Subcutaneous abdominal adipose tissue (tissue), 5 donors: ENCODE results near the gene EYS.

Experiments used
- H3K27ac ChIP-seq: one replicate; pipeline ENCODE4 v1.7.0; 2013; ENCODE audit warnings: low read depth, mild to moderate bottlenecking, inconsistent platforms, low read length, moderate library complexity
- H3K27me3 ChIP-seq, 5 donors: one replicate each; pipeline ENCODE4 v1.7.0; 2013; ENCODE audit warnings: low read length in 5 of 5, inconsistent platforms in 1 of 5; ENCODE audit not compliant: control insufficient read depth in 5 of 5, insufficient read depth in 4 of 5
- H3K36me3 ChIP-seq, 5 donors: one replicate each; pipeline ENCODE4 v1.7.0; 2013; ENCODE audit warnings: low read length in 5 of 5; ENCODE audit not compliant: control insufficient read depth in 5 of 5, insufficient read depth in 5 of 5
- H3K4me1 ChIP-seq, 5 donors: one replicate each; pipeline ENCODE4 v1.7.0; 2013; ENCODE audit warnings: low read length in 5 of 5, mild to moderate bottlenecking in 3 of 5, moderate library complexity in 1 of 5; ENCODE audit not compliant: control insufficient read depth in 5 of 5, insufficient read depth in 5 of 5
- H3K4me3 ChIP-seq, 5 donors: one replicate each; pipeline ENCODE4 v1.7.0; 2013; ENCODE audit warnings: low read length in 5 of 5, low read depth in 1 of 5
- H3K9ac ChIP-seq, 5 donors: one replicate each; pipeline ENCODE4 v1.7.0; 2013; ENCODE audit warnings: low read length in 5 of 5, mild to moderate bottlenecking in 4 of 5, moderate library complexity in 3 of 5
- H3K9me3 ChIP-seq, 5 donors: one replicate each; pipeline ENCODE4 v1.7.0; 2013; ENCODE audit warnings: low read length in 5 of 5; ENCODE audit not compliant: control insufficient read depth in 5 of 5
- donor health status: healthy.
- donor health status: healthy.
- donor health status: healthy.
- donor health status: healthy.
- donor health status: healthy.

EYS gene

DNA sequence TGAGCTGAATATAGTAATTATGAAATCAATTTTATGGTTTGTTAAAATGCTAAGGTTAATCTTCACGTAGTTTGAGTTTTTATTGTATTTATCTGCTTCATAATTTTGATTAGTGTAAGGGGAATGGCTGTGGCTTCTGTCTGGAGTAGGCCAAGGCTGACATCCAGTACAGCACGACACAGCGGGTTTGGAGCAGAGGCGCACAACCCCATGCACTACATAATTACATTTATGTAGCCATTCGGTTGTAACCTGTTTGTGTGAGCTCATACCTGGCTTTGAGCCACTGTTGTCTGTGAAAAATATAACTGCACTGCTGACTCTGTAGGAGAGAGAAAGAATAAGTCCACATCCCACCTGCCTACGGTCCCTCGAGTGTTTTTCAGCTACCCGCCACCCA is 615.5 kb downstream of the EYS start:
- no peak overlapping the region for H3K27ac ChIP-seq
- H3K9ac ChIP-seq = no peak overlapping the region
- no peak overlapping the region for H3K4me3 ChIP-seq
- no peaks in the 10 kb centered on the region for H3K27me3 ChIP-seq
- peaks cover 0 to 9% (median 0%) of the 10 kb centered on the region in 5 donors for H3K9me3 ChIP-seq
- no peaks in the 10 kb centered on the region for H3K36me3 ChIP-seq
- no peaks in the 10 kb centered on the region for H3K4me1 ChIP-seq

DNA sequence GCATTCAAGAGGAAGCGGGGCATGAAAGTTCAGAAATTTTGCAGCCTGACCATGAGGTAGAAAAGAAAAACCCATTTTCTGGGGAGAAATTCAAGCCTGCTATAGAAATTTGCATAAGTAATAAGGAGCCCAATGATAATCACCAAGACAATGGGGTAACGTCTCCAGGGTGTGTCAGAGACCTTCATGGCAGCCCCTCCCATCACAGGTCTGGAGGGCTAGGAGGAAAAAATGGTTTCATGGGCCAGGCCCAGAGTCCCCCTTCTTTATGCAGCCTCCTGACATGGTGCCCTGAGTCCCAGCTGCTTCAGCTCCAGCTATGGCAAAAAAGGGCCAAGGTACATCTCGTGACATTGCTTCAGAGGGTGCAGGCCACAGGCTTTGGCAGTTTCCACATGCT is 618.5 kb downstream of the EYS start:
- Histone ChIP-seq H3K9ac (no peak overlapping the region), H3K27me3 (no peaks in the 10 kb centered on the region), H3K36me3 (no peaks in the 10 kb centered on the region), H3K27ac (no peak overlapping the region), H3K9me3 (peaks cover 0 to 9% (median 0%) of the 10 kb centered on the region in 5 donors), H3K4me3 (no peak overlapping the region), H3K4me1 (no peaks in the 10 kb centered on the region)

DNA sequence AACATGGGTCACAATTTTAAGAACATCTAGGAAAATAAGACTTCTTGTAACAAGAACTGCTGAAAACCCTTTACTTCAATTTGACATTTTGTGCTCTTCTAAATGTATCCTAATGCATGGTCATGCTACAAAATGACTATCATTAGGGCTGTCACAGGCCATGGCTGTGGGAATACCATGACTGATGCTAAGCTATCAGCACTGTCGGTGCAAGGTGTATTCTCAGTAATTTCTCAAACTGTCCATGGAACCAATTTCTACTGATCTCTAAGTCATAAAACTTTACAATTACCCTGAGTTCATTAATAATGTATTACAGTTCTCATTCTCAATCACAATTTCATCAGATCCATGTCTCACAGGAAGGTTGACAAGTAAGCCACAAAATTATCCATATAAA is 625.3 kb downstream of the EYS start:
- Histone ChIP-seq H3K27ac (no peak overlapping the region), H3K9me3 (no peaks in the 10 kb centered on the region), H3K27me3 (no peaks in the 10 kb centered on the region)

DNA sequence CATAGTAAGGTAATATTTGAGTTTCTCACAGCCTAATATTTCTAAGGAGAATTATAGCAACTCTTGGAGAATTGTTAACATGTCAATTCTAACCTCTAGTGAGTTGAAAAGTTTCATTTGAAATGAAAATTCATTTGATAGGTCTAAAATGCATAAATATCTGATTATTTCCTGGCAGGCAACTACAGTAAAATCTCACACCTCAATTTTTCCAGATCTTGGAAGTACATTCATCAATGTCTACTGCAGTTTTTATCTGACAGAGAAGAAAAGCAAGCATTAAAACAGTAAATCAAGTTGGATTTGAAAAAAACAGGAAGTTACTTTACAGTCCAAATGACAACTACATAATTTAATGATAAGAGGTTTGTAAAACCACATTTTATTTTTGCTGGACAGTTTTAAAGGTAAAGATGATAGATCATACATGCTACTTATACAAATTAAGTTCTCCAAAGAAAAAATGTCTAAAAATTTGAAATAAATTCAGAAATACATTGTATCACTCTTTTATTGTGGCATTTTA is 631.3 kb downstream of the EYS start:
- Histone ChIP-seq H3K9ac (no peak overlapping the region), H3K9me3 (no peaks in the 10 kb centered on the region), H3K4me3 (no peak overlapping the region), H3K36me3 (no peaks in the 10 kb centered on the region), H3K4me1 (no peaks in the 10 kb centered on the region), H3K27me3 (no peaks in the 10 kb centered on the region), H3K27ac (no peak overlapping the region)

More for the DNA sequence above, 625.3 kb downstream of the EYS start:
- Histone ChIP-seq H3K36me3 (no peaks in the 10 kb centered on the region), H3K4me3 (no peak overlapping the region), H3K4me1 (no peaks in the 10 kb centered on the region), H3K9ac (no peak overlapping the region)

DNA sequence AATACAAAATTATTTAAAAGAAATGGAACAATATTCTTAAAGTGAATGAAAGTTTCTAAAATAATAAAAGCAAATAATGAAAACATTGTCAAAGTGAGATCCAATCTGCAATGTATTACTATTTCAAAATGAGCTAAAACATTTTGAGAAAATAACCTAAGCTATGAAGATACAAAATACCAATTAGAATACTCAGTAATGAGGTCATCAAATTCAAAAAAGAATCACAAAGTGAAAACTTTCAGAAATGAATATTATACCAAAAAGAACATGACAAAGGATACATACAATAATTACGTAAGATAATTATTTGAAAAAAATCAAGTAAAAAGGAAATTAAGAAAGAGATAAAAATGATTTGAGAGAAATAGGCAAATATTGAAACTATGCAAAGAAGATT is 634.5 kb downstream of the EYS start:
- Histone ChIP-seq H3K36me3 (no peaks in the 10 kb centered on the region), H3K9me3 (no peaks in the 10 kb centered on the region), H3K4me1 (no peaks in the 10 kb centered on the region), H3K4me3 (no peak overlapping the region), H3K27ac (no peak overlapping the region), H3K9ac (no peak overlapping the region), H3K27me3 (no peaks in the 10 kb centered on the region)

DNA sequence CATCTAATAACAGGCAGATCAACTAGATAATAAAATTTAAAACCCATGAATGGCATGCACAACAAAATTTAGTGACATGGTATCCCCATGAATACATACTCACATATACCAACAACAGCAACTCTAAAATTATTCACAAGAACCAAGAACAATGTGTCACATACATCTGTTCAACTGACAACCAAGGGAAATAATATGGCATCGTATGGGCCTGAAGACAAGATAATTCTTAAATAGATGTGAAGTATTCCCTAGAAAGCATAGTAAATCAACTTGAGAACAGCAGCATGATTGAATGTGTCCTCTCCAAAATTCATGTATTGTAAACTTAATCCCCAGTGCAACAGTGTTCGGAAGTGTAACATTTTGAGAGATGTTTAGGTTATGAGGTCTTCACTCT is 635.5 kb downstream of the EYS start:
- H3K9ac ChIP-seq = no peak overlapping the region
- no peaks in the 10 kb centered on the region for H3K9me3 ChIP-seq
- H3K27me3 ChIP-seq = no peaks in the 10 kb centered on the region
- H3K4me3 ChIP-seq = no peak overlapping the region
- no peak overlapping the region for H3K27ac ChIP-seq
- no peaks in the 10 kb centered on the region for H3K36me3 ChIP-seq
- H3K4me1 ChIP-seq = no peaks in the 10 kb centered on the region

DNA sequence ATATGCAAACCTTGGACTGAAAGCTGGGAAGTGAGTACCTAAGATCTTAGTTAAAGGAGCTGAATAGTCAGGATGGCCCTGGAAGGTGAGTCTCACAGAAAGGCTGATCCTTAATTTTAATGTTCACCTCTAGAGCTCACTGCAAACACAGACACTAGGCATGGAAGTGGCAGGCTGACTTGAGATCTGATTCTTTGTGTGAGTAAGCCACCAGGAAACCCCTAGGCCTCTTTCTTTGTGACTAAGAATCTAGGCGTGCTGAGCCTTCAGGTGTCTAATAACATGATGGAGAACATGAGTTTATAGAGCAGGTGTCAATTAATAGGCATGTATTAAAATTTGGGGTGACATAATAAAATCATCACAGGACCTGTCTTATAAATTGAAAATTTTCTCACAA is 642.2 kb downstream of the EYS start:
- H3K27me3 ChIP-seq = no peaks in the 10 kb centered on the region
- no peak overlapping the region for H3K27ac ChIP-seq
- no peak overlapping the region for H3K4me3 ChIP-seq
- no peaks in the 10 kb centered on the region for H3K36me3 ChIP-seq
- no peaks in the 10 kb centered on the region for H3K4me1 ChIP-seq
- no peaks in the 10 kb centered on the region for H3K9me3 ChIP-seq
- H3K9ac ChIP-seq = no peak overlapping the region

DNA sequence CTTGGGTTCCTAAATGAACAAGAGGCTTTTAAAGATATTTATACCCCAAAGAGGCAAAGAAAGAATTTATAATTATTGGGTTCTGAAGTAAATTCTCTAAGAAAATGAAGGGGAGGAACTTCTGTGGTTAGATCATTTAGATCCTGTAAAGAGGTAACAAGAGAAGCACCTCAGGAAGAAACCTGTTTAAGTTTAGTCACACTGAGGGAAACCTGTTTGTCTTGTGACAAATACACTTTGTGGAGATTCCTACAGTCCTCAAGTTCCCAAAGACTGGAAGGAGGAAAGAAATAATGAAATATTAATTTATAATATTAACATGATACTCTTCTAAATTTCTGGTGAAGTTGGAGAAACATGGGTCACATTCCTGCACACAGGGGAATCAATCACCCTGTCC is 647.5 kb downstream of the EYS start:
- Histone ChIP-seq H3K9me3 (peaks cover 0 to 4% (median 0%) of the 10 kb centered on the region in 5 donors), H3K36me3 (no peaks in the 10 kb centered on the region), H3K4me1 (no peaks in the 10 kb centered on the region), H3K27me3 (no peaks in the 10 kb centered on the region), H3K9ac (no peak overlapping the region), H3K4me3 (no peak overlapping the region), H3K27ac (no peak overlapping the region)

DNA sequence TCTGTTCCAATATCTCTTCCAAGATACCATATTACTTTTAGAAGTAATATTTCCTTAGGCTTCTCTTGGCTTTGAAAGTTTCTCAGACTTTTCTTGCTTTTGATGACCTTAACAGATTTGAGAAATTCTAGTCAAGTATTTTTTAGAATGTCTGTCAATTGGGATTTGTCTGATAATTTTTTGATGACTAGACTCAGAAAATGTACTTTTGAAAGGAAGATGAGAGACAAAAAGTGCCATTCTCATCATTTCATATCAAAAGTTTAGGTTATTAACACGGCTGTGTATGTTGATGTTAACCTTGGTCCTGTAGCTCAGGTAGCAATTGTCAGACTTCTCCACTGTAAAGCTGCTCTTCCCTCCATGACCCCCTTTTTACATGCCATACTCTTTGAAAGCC is 651.5 kb downstream of the EYS start:
- H3K4me3 ChIP-seq = no peak overlapping the region
- H3K27me3 ChIP-seq = no peaks in the 10 kb centered on the region
- H3K9me3 ChIP-seq = peaks cover 0 to 4% (median 0%) of the 10 kb centered on the region in 5 donors
- H3K4me1 ChIP-seq = no peaks in the 10 kb centered on the region
- no peak overlapping the region for H3K27ac ChIP-seq
- no peaks in the 10 kb centered on the region for H3K36me3 ChIP-seq
- H3K9ac ChIP-seq = no peak overlapping the region

DNA sequence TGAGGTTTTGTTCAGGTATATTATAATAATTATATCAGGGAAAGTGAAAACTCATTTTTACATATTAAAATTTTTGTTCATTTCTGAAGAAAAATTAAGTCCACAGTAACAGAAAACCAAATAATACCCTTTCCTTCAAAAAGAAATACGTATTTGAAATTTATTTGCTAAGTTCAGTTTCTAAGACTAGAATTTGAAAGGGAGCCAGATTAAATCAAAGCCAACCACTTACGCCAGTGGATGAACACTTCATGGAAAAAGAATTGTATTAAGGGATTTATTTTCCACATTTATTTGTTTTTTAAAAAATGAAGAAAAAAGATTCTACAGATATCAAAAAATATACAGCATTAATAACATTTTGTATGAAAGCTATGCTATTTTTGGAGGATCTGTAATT is 654.4 kb downstream of the EYS start:
- Histone ChIP-seq H3K4me1 (no peaks in the 10 kb centered on the region), H3K36me3 (no peaks in the 10 kb centered on the region), H3K4me3 (no peak overlapping the region), H3K9ac (no peak overlapping the region), H3K27me3 (no peaks in the 10 kb centered on the region), H3K27ac (no peak overlapping the region), H3K9me3 (no peaks in the 10 kb centered on the region)

DNA sequence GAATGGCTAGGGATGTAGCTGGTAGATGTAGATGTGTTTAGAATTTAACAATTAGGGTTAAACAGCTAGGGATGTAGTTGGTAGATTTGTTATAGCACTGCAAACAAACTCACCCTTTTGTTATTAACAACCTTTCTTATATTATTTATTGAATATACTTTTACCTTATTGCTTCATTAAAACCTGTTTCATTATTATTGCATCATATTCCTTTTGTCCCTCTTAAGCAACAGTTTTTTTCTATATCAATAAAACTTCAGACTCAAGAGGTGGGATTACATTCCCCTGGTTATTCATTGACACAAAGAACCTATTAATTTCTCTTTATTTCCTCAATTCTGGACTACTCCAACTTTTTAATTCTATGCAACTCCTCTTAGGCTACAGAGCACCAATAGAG is 661.2 kb downstream of the EYS start:
- Histone ChIP-seq H3K4me3 (no peak overlapping the region), H3K9me3 (no peaks in the 10 kb centered on the region), H3K27me3 (no peaks in the 10 kb centered on the region), H3K4me1 (no peaks in the 10 kb centered on the region), H3K27ac (no peak overlapping the region), H3K36me3 (no peaks in the 10 kb centered on the region), H3K9ac (no peak overlapping the region)
